Nephron (organoid): Measurements from ENCODE around the gene SLAMF8.

Experiments used
- H3K27ac Mint-ChIP-seq, 3 experiments: 2 replicates each; pipeline ENCODE4 v1.8.0; 2020; ENCODE audit warnings: mixed read lengths in 3 of 3, mild to moderate bottlenecking in 2 of 3, moderate library complexity in 1 of 3
- H3K27me3 Mint-ChIP-seq: 2 replicates; pipeline ENCODE4 v1.8.0; 2021; ENCODE audit warnings: low read depth, mild to moderate bottlenecking, moderate library complexity, mixed read lengths
- H3K36me3 Mint-ChIP-seq: 2 replicates; pipeline ENCODE4 v1.8.0; 2020; ENCODE audit warnings: low read depth, mixed read lengths
- H3K4me1 Mint-ChIP-seq: 2 replicates; pipeline ENCODE4 v1.8.0; 2020; ENCODE audit warnings: mixed read lengths
- H3K4me3 Mint-ChIP-seq, 3 experiments: 2 replicates each; pipeline ENCODE4 v1.8.0; 2020; ENCODE audit warnings: mild to moderate bottlenecking in 3 of 3, mixed read lengths in 3 of 3, moderate library complexity in 2 of 3
- H3K9me3 Mint-ChIP-seq: 2 replicates; pipeline ENCODE4 v1.8.0; 2020; ENCODE audit warnings: mixed read lengths
- CTCF ChIP-seq, 3 experiments: fragments of 200-600 bp; sonication (generic); IDR thresholded peaks; one replicate each; pipeline ENCODE4 v1.5.0; 2021; ENCODE audit warnings: antibody characterized with exemption in 3 of 3; ENCODE audit not compliant: unreplicated experiment in 3 of 3

The SLAMF8 gene

DNA sequence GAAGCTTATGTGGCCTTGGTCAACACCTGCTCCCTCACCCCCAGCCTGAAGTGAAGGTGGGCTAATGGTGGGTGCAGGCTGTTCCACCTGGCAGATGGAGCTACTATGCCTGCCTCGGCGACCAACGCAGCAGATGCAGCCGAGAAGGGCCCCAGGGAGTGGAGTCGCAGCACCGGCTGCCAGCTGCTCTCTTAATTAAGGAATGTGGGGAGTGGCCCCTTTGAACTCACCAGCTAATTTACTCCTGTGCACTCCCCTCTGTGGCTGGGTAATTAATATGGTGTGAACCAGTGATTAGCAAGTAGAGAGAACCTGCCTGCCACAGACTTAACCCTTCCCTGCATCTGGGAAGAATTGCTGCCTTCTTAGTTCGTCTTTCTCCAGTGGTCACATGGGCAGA is 3.3 kb upstream of the SLAMF8 start:
- H3K27ac Mint-ChIP-seq = peak overlapping the region; percentile 68 to 96 (median 85)
- H3K36me3 Mint-ChIP-seq = no peaks in the 10 kb centered on the region
- peaks cover 54% of the 10 kb centered on the region for H3K27me3 Mint-ChIP-seq
- no peaks in the 10 kb centered on the region for H3K9me3 Mint-ChIP-seq
- H3K4me3 Mint-ChIP-seq = peak overlapping the region in 1 of 3 experiments; percentile 27
- TF ChIP-seq CTCF (IDR thresholded peaks at IDR 0.05; ENCODE audit: unreplicated experiment in 3 of 3) = no peak
- H3K4me1 Mint-ChIP-seq = peaks cover 7% of the 10 kb centered on the region

GRCh38 chr1:159825564-159825963 is 1.1 kb upstream of the SLAMF8 start:
- no peaks in the 10 kb centered on the region for H3K9me3 Mint-ChIP-seq
- no peak overlapping the region for H3K4me3 Mint-ChIP-seq
- peaks cover 63% of the 10 kb centered on the region for H3K27me3 Mint-ChIP-seq
- peak overlapping the region; percentile 25 to 85 (median 32) for H3K27ac Mint-ChIP-seq
- H3K4me1 Mint-ChIP-seq = peaks cover 12% of the 10 kb centered on the region
- H3K36me3 Mint-ChIP-seq = no peaks in the 10 kb centered on the region
- no peak for TF ChIP-seq CTCF (IDR thresholded peaks at IDR 0.05; ENCODE audit: unreplicated experiment in 3 of 3)

DNA sequence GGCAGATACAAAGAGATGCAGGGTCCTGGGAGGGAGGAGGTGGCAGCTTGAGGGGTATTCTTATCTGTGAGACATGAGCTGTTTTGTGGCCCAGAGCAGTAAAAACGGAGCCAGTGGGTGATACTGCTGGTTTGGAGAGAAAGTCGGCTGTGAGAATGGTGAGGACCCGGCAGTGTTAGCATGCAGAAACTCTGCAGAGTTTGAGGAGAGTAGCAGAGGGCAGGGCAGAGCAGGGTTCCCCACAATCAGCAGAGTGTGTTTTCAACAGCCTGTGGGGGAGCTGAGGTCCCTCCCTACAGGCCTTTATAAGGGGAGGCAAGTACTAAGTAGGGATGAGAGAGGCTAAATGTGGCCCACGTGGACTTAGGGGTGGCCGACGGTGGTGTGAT is 423 bp downstream of the SLAMF8 start:
- Mint-ChIP-seq H3K27me3 (peaks cover 51% of the 10 kb centered on the region), H3K36me3 (no peaks in the 10 kb centered on the region), H3K27ac (peak overlapping the region in 1 of 3 experiments; percentile 51), H3K4me1 (peaks cover 18% of the 10 kb centered on the region), H3K4me3 (no peak overlapping the region), H3K9me3 (no peaks in the 10 kb centered on the region)
- no peak for TF ChIP-seq CTCF (IDR thresholded peaks at IDR 0.05; ENCODE audit: unreplicated experiment in 3 of 3)

- Mint-ChIP-seq H3K27me3 (peaks cover 46% of the 10 kb centered on the region), H3K4me1 (peaks cover 18% of the 10 kb centered on the region), H3K36me3 (no peaks in the 10 kb centered on the region), H3K4me3 (no peak overlapping the region), H3K27ac (no peak overlapping the region), H3K9me3 (no peaks in the 10 kb centered on the region)
- no peak for TF ChIP-seq CTCF (IDR thresholded peaks at IDR 0.05; ENCODE audit: unreplicated experiment in 3 of 3)
Measured at GRCh38 chr1:159827549-159827948, 876 bp downstream of the SLAMF8 start.

DNA sequence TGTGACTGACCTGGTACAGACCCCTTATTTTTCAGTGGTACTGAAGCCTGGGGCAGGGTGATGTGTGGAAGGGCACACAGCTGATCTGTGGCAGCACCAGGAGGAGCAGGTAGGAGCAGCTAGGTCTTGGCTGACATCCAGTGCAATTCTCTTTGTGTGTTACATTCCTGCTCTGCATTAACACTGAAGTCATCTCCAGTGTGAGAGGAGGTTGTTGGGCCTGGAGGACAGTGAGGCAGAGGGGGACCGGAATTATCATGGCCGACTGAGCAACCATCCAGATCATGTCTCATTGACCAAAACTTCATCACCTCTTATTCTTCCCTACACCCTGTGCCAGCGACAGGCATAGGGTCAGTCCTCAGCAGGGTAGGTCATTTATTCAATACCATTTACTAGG is 1.5 kb downstream of the SLAMF8 start:
- H3K27ac Mint-ChIP-seq = peak overlapping the region; percentile 45 to 95 (median 80)
- TF ChIP-seq CTCF (IDR thresholded peaks at IDR 0.05; ENCODE audit: unreplicated experiment in 3 of 3) = no peak
- H3K4me3 Mint-ChIP-seq = peak overlapping the region in 2 of 3 experiments; percentile 24 to 50
- peaks cover 40% of the 10 kb centered on the region for H3K27me3 Mint-ChIP-seq
- H3K36me3 Mint-ChIP-seq = no peaks in the 10 kb centered on the region
- H3K4me1 Mint-ChIP-seq = peaks cover 16% of the 10 kb centered on the region
- no peaks in the 10 kb centered on the region for H3K9me3 Mint-ChIP-seq

- H3K9me3 Mint-ChIP-seq = no peaks in the 10 kb centered on the region
- no peak for TF ChIP-seq CTCF (IDR thresholded peaks at IDR 0.05; ENCODE audit: unreplicated experiment in 3 of 3)
- peak overlapping the region; percentile 5 to 50 (median 24) for H3K4me3 Mint-ChIP-seq
- no peaks in the 10 kb centered on the region for H3K36me3 Mint-ChIP-seq
- peak overlapping the region; percentile 66 to 95 (median 89) for H3K27ac Mint-ChIP-seq
- peaks cover 34% of the 10 kb centered on the region for H3K27me3 Mint-ChIP-seq
- H3K4me1 Mint-ChIP-seq = peaks cover 11% of the 10 kb centered on the region
Measured at GRCh38 chr1:159828581-159829272, 2.1 kb downstream of the SLAMF8 start.
